H1 (cell line): ENCODE results near the gene PLXND1. TPM values are rescaled to one million over a fixed set of nuclear protein-coding genes. Genes with fewer than 3 reads are reported as not detected.
A peak's percentile ranks its signal among the peaks of the same experiment; 100 is the strongest.

Experiments used
- CTCF ChIA-PET: fragments of 300-600 bp; sonication (Branson Sonifier 250); formaldehyde crosslinking; loops from one replicate; lab custom pipeline; 2021; ENCODE audit not compliant: partially characterized antibody; lab: Charles Lee
- POLR2A ChIA-PET: fragments of 300-600 bp; sonication (Branson Sonifier 250); formaldehyde crosslinking; loops from one replicate; lab custom pipeline; 2021; ENCODE audit warnings: inconsistent platforms; ENCODE audit not compliant: partially characterized antibody; lab: Charles Lee
- DNase-seq, 2 experiments: peaks; one replicate each; pipeline versions ENCODE4 v3.0.0 to v3.0.0-alpha.2; 2010 to 2022; ENCODE audit warnings: low spot score in 2 of 2, low read depth in 1 of 2, mixed read lengths in 1 of 2
- FAIRE-seq: peaks from 2 replicates; lab custom pipeline; 2011; peaks lifted over from hg19 to GRCh38; lab: Jason Lieb, UNC
- H2AFZ ChIP-seq: 2 replicates; pipeline ENCODE4 v1.8.1; 2012; ENCODE audit warnings: low read length, inconsistent platforms
- H2AK5ac ChIP-seq: 2 replicates; pipeline ENCODE4 v1.6.1; 2013; ENCODE audit warnings: low read depth, low read length
- H2BK120ac ChIP-seq: replicated peaks from 2 replicates; pipeline ENCODE3; 2013; ENCODE audit warnings: low read depth, low read length, inconsistent platforms
- H2BK12ac ChIP-seq: 2 replicates; pipeline ENCODE4 v1.6.1; 2013; ENCODE audit warnings: low read depth, low read length
- H2BK15ac ChIP-seq: 2 replicates; pipeline ENCODE4 v1.6.1; 2013; ENCODE audit warnings: low read length
- H2BK20ac ChIP-seq: 2 replicates; pipeline ENCODE4 v1.6.1; 2013; ENCODE audit warnings: low read length
- H2BK5ac ChIP-seq: 2 replicates; pipeline ENCODE4 v1.6.1; 2013; ENCODE audit warnings: low read depth, low read length
- H3K14ac ChIP-seq: 2 replicates; pipeline ENCODE4 v1.6.1; 2013; ENCODE audit warnings: inconsistent platforms; ENCODE audit not compliant: insufficient read length
- H3K18ac ChIP-seq: 2 replicates; pipeline ENCODE4 v1.6.1; 2013; ENCODE audit warnings: low read length; ENCODE audit errors: extremely low read depth
- H3K23ac ChIP-seq: 2 replicates; pipeline ENCODE4 v1.6.1; 2013; ENCODE audit warnings: inconsistent platforms; ENCODE audit not compliant: insufficient read length
- H3K23me2 ChIP-seq: 2 replicates; pipeline ENCODE4 v1.6.1; 2013; ENCODE audit warnings: low read depth, low read length
- H3K27ac ChIP-seq: 2 replicates; pipeline ENCODE4 v1.6.1; 2011; ENCODE audit warnings: low read depth, low read length, inconsistent platforms
- H3K27me3 ChIP-seq, 4 experiments: replicated peaks in 1 of 4; 1 replicate in 1 of 4; 2 replicates in 3 of 4; pipeline versions ENCODE4 v1.6.1 to v1.8.1; 2011 to 2013; ENCODE audit warnings: low read length in 3 of 4, mild to moderate bottlenecking in 3 of 4, inconsistent platforms in 2 of 4, mixed read lengths in 2 of 4, moderate library complexity in 1 of 4; ENCODE audit not compliant: control insufficient read depth in 3 of 4, insufficient read depth in 3 of 4; ENCODE audit errors: extremely low read depth in 1 of 4
- H3K36me3 ChIP-seq, 4 experiments: 2 replicates each; pipeline versions ENCODE4 v1.6.1 to v1.8.1; 2011 to 2013; ENCODE audit warnings: mild to moderate bottlenecking in 4 of 4, low read length in 3 of 4, moderate library complexity in 2 of 4, control low read depth in 1 of 4, inconsistent platforms in 1 of 4; ENCODE audit not compliant: insufficient read depth in 4 of 4, control insufficient read depth in 2 of 4
- H3K4ac ChIP-seq: replicated peaks from 2 replicates; pipeline ENCODE3; 2013; ENCODE audit warnings: low read length, low read depth, mixed read lengths, inconsistent platforms; ENCODE audit not compliant: insufficient read length
- H3K4me1 ChIP-seq, 4 experiments: replicated peaks in 1 of 4; 1 replicate in 1 of 4; 2 replicates in 3 of 4; pipeline versions ENCODE4 v1.6.1 to v1.8.1; 2011 to 2013; ENCODE audit warnings: low read length in 3 of 4, inconsistent platforms in 2 of 4, mixed read lengths in 1 of 4; ENCODE audit not compliant: insufficient read depth in 4 of 4, control insufficient read depth in 3 of 4
- H3K4me2 ChIP-seq, 2 experiments: 2 replicates each; pipeline versions ENCODE4 v1.6.1 to v1.8.1; 2011 to 2013; ENCODE audit warnings: low read depth in 2 of 2, low read length in 2 of 2, control low read depth in 1 of 2, inconsistent platforms in 1 of 2, mild to moderate bottlenecking in 1 of 2; ENCODE audit not compliant: insufficient read depth in 1 of 2
- H3K4me3 ChIP-seq, 4 experiments: fragments of 200-600, 300-600 bp in 1 of 4; sonication (generic), shearing (Covaris generic), sonication (Bioruptor Twin) in 1 of 4; 2 replicates each; pipeline versions ENCODE4 v1.5.1 to v1.8.1; 2011 to 2016; ENCODE audit warnings: low read length in 4 of 4, low read depth in 3 of 4, control low read depth in 2 of 4, inconsistent platforms in 2 of 4, mild to moderate bottlenecking in 2 of 4, mixed read lengths in 1 of 4, moderate library complexity in 1 of 4; ENCODE audit not compliant: insufficient read depth in 2 of 4; ENCODE audit errors: extremely low read depth in 1 of 4
- H3K56ac ChIP-seq: replicated peaks from 2 replicates; pipeline ENCODE3; 2013; ENCODE audit warnings: low read depth, mild to moderate bottlenecking, mixed read lengths, low read length, inconsistent platforms; ENCODE audit not compliant: insufficient read length
- H3K79me1 ChIP-seq: 2 replicates; pipeline ENCODE4 v1.6.1; 2013; ENCODE audit warnings: low read depth, low read length, control low read depth
- H3K79me2 ChIP-seq, 2 experiments: 2 replicates each; pipeline versions ENCODE4 v1.6.1 to v1.8.1; 2012 to 2013; ENCODE audit warnings: low read length in 2 of 2, mild to moderate bottlenecking in 2 of 2, inconsistent platforms in 1 of 2; ENCODE audit not compliant: insufficient read depth in 2 of 2, control insufficient read depth in 1 of 2
- H3K9ac ChIP-seq, 4 experiments: replicated peaks in 1 of 4; 1 replicate in 1 of 4; 2 replicates in 3 of 4; pipeline versions ENCODE4 v1.6.1 to v1.8.1; 2011 to 2013; ENCODE audit warnings: low read depth in 3 of 4, low read length in 3 of 4, control low read depth in 2 of 4, mild to moderate bottlenecking in 2 of 4, moderate library complexity in 2 of 4, inconsistent platforms in 1 of 4; ENCODE audit errors: extremely low read depth in 1 of 4
- H3K9me3 ChIP-seq, 2 experiments: 2 replicates each; pipeline versions ENCODE4 v1.6.1 to v1.8.1; 2012 to 2013; ENCODE audit warnings: mild to moderate bottlenecking in 2 of 2, moderate library complexity in 2 of 2, control low read depth in 1 of 2, inconsistent platforms in 1 of 2, low read depth in 1 of 2, low read length in 1 of 2, mixed read lengths in 1 of 2; ENCODE audit not compliant: insufficient read depth in 2 of 2
- H4K20me1 ChIP-seq, 2 experiments: replicated peaks in 1 of 2; 2 replicates each; pipeline versions ENCODE3 to v1.8.1; 2011 to 2013; ENCODE audit warnings: inconsistent platforms in 2 of 2, low read length in 2 of 2, mild to moderate bottlenecking in 1 of 2; ENCODE audit not compliant: insufficient read depth in 2 of 2, control insufficient read depth in 1 of 2
- H4K5ac ChIP-seq: 2 replicates; pipeline ENCODE4 v1.6.1; 2013; ENCODE audit warnings: low read length, low read depth, mixed read lengths, inconsistent platforms; ENCODE audit not compliant: insufficient read length
- H4K8ac ChIP-seq: 2 replicates; pipeline ENCODE4 v1.8.0; 2013; ENCODE audit warnings: mild to moderate bottlenecking, moderate library complexity, low read length, inconsistent platforms; ENCODE audit not compliant: insufficient read depth; ENCODE audit errors: extremely low read depth
- H4K91ac ChIP-seq: replicated peaks from 2 replicates; pipeline ENCODE3; 2013; ENCODE audit warnings: low read length, mixed read lengths, inconsistent platforms; ENCODE audit not compliant: insufficient read length
- CHD1 ChIP-seq: IDR thresholded peaks from 2 replicates; pipeline ENCODE4 v1.6.1; 2012; ENCODE audit warnings: low read depth, low read length, improper control_type of control experiment
- POLR2AphosphoS5 ChIP-seq: IDR thresholded peaks from 2 replicates; pipeline ENCODE4 v1.6.1; 2011; ENCODE audit warnings: low read depth, low read length
- SIRT6 ChIP-seq: IDR thresholded peaks from one replicate; pipeline ENCODE4 v1.7.1; 2012; ENCODE audit warnings: low read length, inconsistent platforms
- WGBS, 2 experiments: shearing (Covaris generic) in 1 of 2; methylation state at CpG; one replicate each; pipeline versions ENCODE4 v1.1.6 to v1.1.7; 2013 to 2015; ENCODE audit warnings: low lambda C conversion rate in 2 of 2, mixed read lengths in 2 of 2, inconsistent platforms in 1 of 2, low coverage in 1 of 2, missing lambda C conversion rate in 1 of 2; ENCODE audit not compliant: insufficient replicate concordance in 2 of 2, insufficient coverage in 1 of 2, insufficient read length in 1 of 2; ENCODE audit errors: extremely low coverage in 1 of 2, missing lambda C conversion rate in 1 of 2; 5-methylcytosine and 5-hydroxymethylcytosine counted together
- polyA plus RNA-seq, 7 experiments: library from polyadenylated mRNA; depleted of rRNA in 3 of 7; stranded (reverse) in 5 of 7; unstranded in 2 of 7; fragments of >200 nt in 5 of 7; fragments of 200-250 nt in 2 of 7; gene quantifications; 1 replicate in 5 of 7; 2 replicates in 1 of 7; 4 replicates in 1 of 7; pipeline versions ENCODE4 v1.2.1 to v1.2.3, GENCODE V29; 2011 to 2013; ENCODE audit warnings: missing spikeins in 2 of 7, mixed read lengths in 2 of 7
- total RNA-seq: library from RNA; stranded (reverse); fragmentation: NEBNext Ultra II Directional; extraction: Animal tissue kit (Norgen Biotek cat#: 25700); gene quantifications from 2 replicates; pipeline ENCODE4 v1.2.1, GENCODE V29; 2021

The PLXND1 gene
- total and polyA plus RNA-seq, 2 of the 8 experiments (the other 6 are each of a cell fraction or from before 2014, with no cell fraction given): 17.7 to 66.4 TPM

- POLR2A ChIA-PET: interaction anchor here (0.5 to 1.3 kb wide), 4 partner anchors 15 to 893 kb away, joined by 3 to 6 read pairs (median 3); no protein-coding TSS in a partner anchor
These were observed 30.5 kb downstream of the PLXND1 start for GRCh38 chr3:129575997-129576384.

More at GRCh38 chr3:129575997-129576384, 30.5 kb downstream of the PLXND1 start:
- Histone ChIP-seq H3K9ac (no peak overlapping the region), H2AFZ (no peak overlapping the region), H4K8ac (peak overlapping the region; percentile 69; the same call in 1 of the 2 replicates), H3K4me2 (no peak overlapping the region), H3K79me2 (no peaks in the 10 kb centered on the region), H3K56ac (no peak overlapping the region), H3K4me1 (peaks cover 0 to 19% (median 2%) of the 10 kb centered on the region in 4 experiments; a peak in 4 of 7 replicates), H2BK12ac (no peak overlapping the region), H3K4ac (no peak overlapping the region), H4K91ac (no peak overlapping the region), H3K4me3 (no peak overlapping the region), H3K14ac (no peak overlapping the region), H4K5ac (no peak overlapping the region), H3K36me3 (no peaks in the 10 kb centered on the region), H2BK20ac (no peak overlapping the region), H2BK120ac (no peak overlapping the region), H4K20me1 (peaks cover 0 to 2% of the 10 kb centered on the region in 2 experiments), H3K79me1 (no peaks in the 10 kb centered on the region), H3K18ac (no peak overlapping the region), H3K23me2 (no peaks in the 10 kb centered on the region), H3K27ac (no peak overlapping the region), H3K27me3 (no peaks in the 10 kb centered on the region), H3K23ac (no peak overlapping the region), H3K9me3 (no peaks in the 10 kb centered on the region), H2BK15ac (no peak overlapping the region), H2BK5ac (no peak overlapping the region), H2AK5ac (no peak overlapping the region)
- 64% methylated on average over 10 of the region's 10 CpGs; no CpG with 5 or more reads in 1 of the 2 experiments for WGBS, 2 experiments
- CTCF ChIA-PET: interaction anchor here (1.0 to 5.1 kb wide), 11 partner anchors 9 to 366 kb away, joined by 3 to 19 read pairs (median 5); no protein-coding TSS in a partner anchor
- no peak for DNase-seq
- TF ChIP-seq SIRT6 (no peak), POLR2AphosphoS5 (no peak), CHD1 (no peak)
- no peak for FAIRE-seq
